Transverse colon (tissue), 3 donors: ENCODE results near the gene ARHGAP8.

ENCODE experiments used
- POLR2A ChIP-seq: fragments of 450-650 bp; IDR thresholded peaks from one replicate; pipeline ENCODE4 v1.6.1; 2016; ENCODE audit warnings: antibody characterized with exemption, mild to moderate bottlenecking, moderate library complexity
- TF ChIP-seq, protein P1 (sequence below), 5 experiments: fragments of 200-600 bp in 3 of 5; fragments of 450-650 bp in 2 of 5; sonication (generic) in 3 of 5; IDR thresholded peaks; 1 replicate in 2 of 5; 2 replicates in 3 of 5; pipeline ENCODE4 v1.5.1; 2016 to 2017; ENCODE audit warnings: antibody characterized with exemption in 5 of 5, inconsistent platforms in 3 of 5, mild to moderate bottlenecking in 2 of 5, moderate library complexity in 1 of 5

DNA sequence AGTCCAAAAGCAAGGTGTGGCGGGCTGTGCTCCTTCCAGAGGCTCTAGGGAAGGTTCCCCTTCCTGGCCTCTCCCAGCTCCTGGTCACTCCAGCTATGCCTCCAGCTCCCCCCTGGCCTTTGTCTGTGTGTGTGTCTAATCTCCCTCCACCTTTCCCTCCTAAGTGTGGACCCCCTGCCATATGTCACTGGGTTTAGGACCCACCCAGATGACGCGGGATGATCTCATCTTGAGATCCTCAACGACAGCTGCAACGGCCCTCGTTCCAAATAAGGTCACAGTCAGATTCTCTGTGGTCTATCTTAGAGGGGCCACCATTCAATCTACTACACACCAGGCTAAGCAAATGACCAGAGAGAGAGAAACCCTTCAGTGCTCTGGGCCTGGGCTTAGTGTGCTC is 107.9 kb downstream of the ARHGAP8 start:
- TF ChIP-seq, protein P1, sequence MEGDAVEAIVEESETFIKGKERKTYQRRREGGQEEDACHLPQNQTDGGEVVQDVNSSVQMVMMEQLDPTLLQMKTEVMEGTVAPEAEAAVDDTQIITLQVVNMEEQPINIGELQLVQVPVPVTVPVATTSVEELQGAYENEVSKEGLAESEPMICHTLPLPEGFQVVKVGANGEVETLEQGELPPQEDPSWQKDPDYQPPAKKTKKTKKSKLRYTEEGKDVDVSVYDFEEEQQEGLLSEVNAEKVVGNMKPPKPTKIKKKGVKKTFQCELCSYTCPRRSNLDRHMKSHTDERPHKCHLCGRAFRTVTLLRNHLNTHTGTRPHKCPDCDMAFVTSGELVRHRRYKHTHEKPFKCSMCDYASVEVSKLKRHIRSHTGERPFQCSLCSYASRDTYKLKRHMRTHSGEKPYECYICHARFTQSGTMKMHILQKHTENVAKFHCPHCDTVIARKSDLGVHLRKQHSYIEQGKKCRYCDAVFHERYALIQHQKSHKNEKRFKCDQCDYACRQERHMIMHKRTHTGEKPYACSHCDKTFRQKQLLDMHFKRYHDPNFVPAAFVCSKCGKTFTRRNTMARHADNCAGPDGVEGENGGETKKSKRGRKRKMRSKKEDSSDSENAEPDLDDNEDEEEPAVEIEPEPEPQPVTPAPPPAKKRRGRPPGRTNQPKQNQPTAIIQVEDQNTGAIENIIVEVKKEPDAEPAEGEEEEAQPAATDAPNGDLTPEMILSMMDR (IDR thresholded peaks at IDR 0.05) = no peak
- TF ChIP-seq POLR2A = no peak
